Nephron progenitor cell (in vitro differentiated cells): Measurements from ENCODE around the gene CXXC1.

ENCODE experiments used
- DNase-seq: peaks from one replicate; pipeline ENCODE4 v3.0.0; 2021
- H3K27ac Mint-ChIP-seq: 2 replicates; pipeline ENCODE4 v1.8.0; 2021; ENCODE audit warnings: mild to moderate bottlenecking, moderate library complexity, mixed read lengths
- H3K27me3 Mint-ChIP-seq: 2 replicates; pipeline ENCODE4 v1.8.0; 2021; ENCODE audit warnings: mild to moderate bottlenecking, low read depth, mixed read lengths; ENCODE audit not compliant: poor library complexity
- H3K36me3 Mint-ChIP-seq: 2 replicates; pipeline ENCODE4 v1.8.0; 2021; ENCODE audit warnings: low read depth, mixed read lengths
- H3K4me1 Mint-ChIP-seq: 2 replicates; pipeline ENCODE4 v1.8.0; 2021; ENCODE audit warnings: mixed read lengths
- H3K4me3 Mint-ChIP-seq: 2 replicates; pipeline ENCODE4 v1.8.0; 2021; ENCODE audit warnings: mild to moderate bottlenecking, moderate library complexity, mixed read lengths
- H3K9me3 Mint-ChIP-seq: 2 replicates; pipeline ENCODE4 v1.8.0; 2021; ENCODE audit warnings: mild to moderate bottlenecking, moderate library complexity, mixed read lengths
- CTCF ChIP-seq: fragments of 200-600 bp; sonication (generic); IDR thresholded peaks from 2 replicates; pipeline ENCODE4 v1.5.0; 2021; ENCODE audit warnings: antibody characterized with exemption

CXXC1 gene

GRCh38 chr18:50232419-50232818 lies 55.1 kb downstream of the CXXC1 start:
- Mint-ChIP-seq H3K9me3 (peaks cover 28% of the 10 kb centered on the region), H3K36me3 (no peaks in the 10 kb centered on the region), H3K4me1 (peaks cover 32% of the 10 kb centered on the region), H3K4me3 (peak overlapping the region; percentile 47), H3K27ac (peak overlapping the region; percentile 68), H3K27me3 (no peaks in the 10 kb centered on the region)
- DNase-seq, result peak; percentile 5
- no peak for TF ChIP-seq CTCF
